ENCODE results near the gene CEMIP2. TPM values are rescaled to one million over a fixed set of nuclear protein-coding genes. Genes with fewer than 3 reads are reported as not detected.

CEMIP2 gene
- total RNA-seq, 1 donor from 2014 or later = 139 TPM

DNA sequence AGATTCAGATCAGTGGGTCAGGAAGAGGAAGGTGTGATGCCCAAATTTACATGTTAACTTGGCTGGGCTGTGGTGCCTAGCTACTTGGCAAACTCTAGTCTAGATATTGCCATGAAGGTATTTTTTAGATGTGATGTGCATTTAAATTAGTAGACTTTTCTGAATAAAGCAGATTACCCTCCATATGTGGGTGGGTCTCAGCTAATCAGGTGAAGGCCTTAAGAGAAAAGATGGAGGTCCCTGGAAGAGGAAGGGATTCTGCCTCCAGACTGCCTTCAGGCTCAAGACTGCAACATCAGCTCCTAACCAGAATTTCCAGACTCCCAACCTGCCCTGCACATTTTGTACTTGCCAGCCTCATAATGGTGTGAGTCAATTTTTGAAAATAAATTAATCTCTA, 115.8 kb downstream of the CEMIP2 start:
- Mint-ChIP-seq H3K9me3 (ENCODE audit: unreplicated experiment) (no peaks in the 10 kb centered on the region), H3K27me3 (ENCODE audit: low read depth, unreplicated experiment) (no peaks in the 10 kb centered on the region), H3K4me3 (ENCODE audit: unreplicated experiment) (no peak overlapping the region), H3K27ac (ENCODE audit: unreplicated experiment) (no peak overlapping the region), H3K4me1 (ENCODE audit: low read depth, unreplicated experiment) (peaks cover 1% of the 10 kb centered on the region), H3K36me3 (ENCODE audit: low read depth, unreplicated experiment) (no peaks in the 10 kb centered on the region)
- no peaks in the 10 kb centered on the region for H3K79me2 ChIP-seq (ENCODE audit: insufficient read depth, low read length)
- no peak overlapping the region for H3K4me2 ChIP-seq (ENCODE audit: low read length)
- DNase-seq (ENCODE audit: low read depth) (no peak), FAIRE-seq (no peak)
- H3K4me3 ChIP-seq (ENCODE audit: insufficient read depth, low read depth, low read length) = no peak overlapping the region
- peaks cover 1% of the 10 kb centered on the region for H3K4me1 ChIP-seq (ENCODE audit: insufficient read depth, low read length)
- H4K20me1 ChIP-seq (ENCODE audit: insufficient read depth, low read length) = no peaks in the 10 kb centered on the region
- no peaks in the 10 kb centered on the region for H3K27me3 ChIP-seq (ENCODE audit: insufficient read depth, low read length)
- TF ChIP-seq EZH2 (IDR thresholded peaks at IDR 0.05; ENCODE audit: insufficient read depth, low read length) = no peak
- TF ChIP-seq, protein P1, sequence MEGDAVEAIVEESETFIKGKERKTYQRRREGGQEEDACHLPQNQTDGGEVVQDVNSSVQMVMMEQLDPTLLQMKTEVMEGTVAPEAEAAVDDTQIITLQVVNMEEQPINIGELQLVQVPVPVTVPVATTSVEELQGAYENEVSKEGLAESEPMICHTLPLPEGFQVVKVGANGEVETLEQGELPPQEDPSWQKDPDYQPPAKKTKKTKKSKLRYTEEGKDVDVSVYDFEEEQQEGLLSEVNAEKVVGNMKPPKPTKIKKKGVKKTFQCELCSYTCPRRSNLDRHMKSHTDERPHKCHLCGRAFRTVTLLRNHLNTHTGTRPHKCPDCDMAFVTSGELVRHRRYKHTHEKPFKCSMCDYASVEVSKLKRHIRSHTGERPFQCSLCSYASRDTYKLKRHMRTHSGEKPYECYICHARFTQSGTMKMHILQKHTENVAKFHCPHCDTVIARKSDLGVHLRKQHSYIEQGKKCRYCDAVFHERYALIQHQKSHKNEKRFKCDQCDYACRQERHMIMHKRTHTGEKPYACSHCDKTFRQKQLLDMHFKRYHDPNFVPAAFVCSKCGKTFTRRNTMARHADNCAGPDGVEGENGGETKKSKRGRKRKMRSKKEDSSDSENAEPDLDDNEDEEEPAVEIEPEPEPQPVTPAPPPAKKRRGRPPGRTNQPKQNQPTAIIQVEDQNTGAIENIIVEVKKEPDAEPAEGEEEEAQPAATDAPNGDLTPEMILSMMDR (IDR thresholded peaks at IDR 0.05; ENCODE audit: insufficient read depth, low read depth, low read length) = no peak
- H3K27ac ChIP-seq (ENCODE audit: low read depth, low read length) = no peak overlapping the region
- H3K36me3 ChIP-seq (ENCODE audit: insufficient read depth, low read length) = no peaks in the 10 kb centered on the region
- H3K9me3 ChIP-seq (ENCODE audit: insufficient read depth, low read depth, low read length) = no peaks in the 10 kb centered on the region
- H3K9ac ChIP-seq (ENCODE audit: low read length) = no peak overlapping the region
- H2AFZ ChIP-seq (ENCODE audit: low read depth, low read length) = no peak overlapping the region

DNA sequence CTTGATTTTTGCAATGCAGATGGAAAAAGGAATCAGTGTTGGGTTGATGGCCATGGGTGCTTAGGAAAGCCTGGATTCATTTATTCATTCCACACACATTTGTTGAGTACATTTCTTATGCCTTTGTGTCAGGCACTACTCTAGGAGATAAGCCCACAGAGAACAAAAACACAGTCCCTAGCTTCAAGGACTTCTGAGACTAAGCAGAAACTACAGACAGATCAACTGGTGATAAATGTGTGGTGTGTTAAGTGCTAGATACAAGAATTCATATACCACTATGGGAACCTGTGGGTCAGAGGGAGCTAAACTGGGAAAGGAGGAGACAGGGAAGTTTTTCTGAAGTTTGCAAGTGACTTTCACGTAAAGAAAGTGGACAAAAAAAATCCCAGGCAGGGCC, 119.9 kb downstream of the CEMIP2 start:
- no peak overlapping the region for H3K27ac Mint-ChIP-seq (ENCODE audit: unreplicated experiment)
- peaks cover 7% of the 10 kb centered on the region for H3K4me1 Mint-ChIP-seq (ENCODE audit: low read depth, unreplicated experiment)
- H4K20me1 ChIP-seq (ENCODE audit: insufficient read depth, low read length) = no peaks in the 10 kb centered on the region
- no peak overlapping the region for H3K4me3 Mint-ChIP-seq (ENCODE audit: unreplicated experiment)
- H3K36me3 Mint-ChIP-seq (ENCODE audit: low read depth, unreplicated experiment) = no peaks in the 10 kb centered on the region
- no peak overlapping the region for H2AFZ ChIP-seq (ENCODE audit: low read depth, low read length)
- no peaks in the 10 kb centered on the region for H3K9me3 Mint-ChIP-seq (ENCODE audit: unreplicated experiment)
- no peaks in the 10 kb centered on the region for H3K36me3 ChIP-seq (ENCODE audit: insufficient read depth, low read length)
- TF ChIP-seq, protein P1 (IDR thresholded peaks at IDR 0.05; ENCODE audit: insufficient read depth, low read depth, low read length) = no peak
- no peak for TF ChIP-seq EZH2 (IDR thresholded peaks at IDR 0.05; ENCODE audit: insufficient read depth, low read length)
- FAIRE-seq = no peak
- peaks cover 8% of the 10 kb centered on the region for H3K4me1 ChIP-seq (ENCODE audit: insufficient read depth, low read length)
- no peaks in the 10 kb centered on the region for H3K79me2 ChIP-seq (ENCODE audit: insufficient read depth, low read length)
- no peak overlapping the region for H3K9ac ChIP-seq (ENCODE audit: low read length)
- no peaks in the 10 kb centered on the region for H3K27me3 ChIP-seq (ENCODE audit: insufficient read depth, low read length)
- no peak overlapping the region for H3K4me2 ChIP-seq (ENCODE audit: low read length)
- H3K27ac ChIP-seq (ENCODE audit: low read depth, low read length) = no peak overlapping the region
- no peaks in the 10 kb centered on the region for H3K9me3 ChIP-seq (ENCODE audit: insufficient read depth, low read depth, low read length)
- peaks cover 2% of the 10 kb centered on the region for H3K27me3 Mint-ChIP-seq (ENCODE audit: low read depth, unreplicated experiment)
- H3K4me3 ChIP-seq (ENCODE audit: insufficient read depth, low read depth, low read length) = no peak overlapping the region
- no peak for DNase-seq (ENCODE audit: low read depth)

DNA sequence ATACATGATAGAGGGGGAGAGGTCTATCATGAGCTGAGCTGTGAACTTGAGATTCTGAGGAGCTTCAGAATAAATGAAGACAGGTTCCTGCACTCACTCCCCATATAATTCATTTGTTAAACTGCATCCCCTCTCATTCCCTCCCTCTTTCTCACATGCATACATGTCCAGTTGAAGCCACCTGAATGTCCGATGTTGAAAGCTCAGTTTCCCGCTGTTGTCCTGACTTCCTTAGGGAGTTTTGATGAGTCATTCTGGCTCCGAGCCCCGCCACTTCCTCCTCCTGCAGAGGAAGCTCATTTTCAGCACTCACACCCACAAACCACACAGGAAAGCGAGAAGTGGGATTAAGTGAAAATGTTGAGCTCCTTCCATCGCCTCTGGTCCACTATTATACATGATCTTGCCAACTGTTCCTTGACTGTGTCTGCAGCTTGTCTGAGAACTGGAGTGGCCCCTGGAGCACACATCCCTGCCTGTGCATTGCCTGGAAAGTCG, 121.2 kb downstream of the CEMIP2 start:
- FAIRE-seq = no peak
- Histone ChIP-seq H3K27ac (ENCODE audit: low read depth, low read length) (no peak overlapping the region), H3K9me3 (ENCODE audit: insufficient read depth, low read depth, low read length) (no peaks in the 10 kb centered on the region), H2AFZ (ENCODE audit: low read depth, low read length) (peak overlapping the region; percentile 20), H3K4me2 (ENCODE audit: low read length) (peak overlapping the region; percentile 66), H3K4me1 (ENCODE audit: insufficient read depth, low read length) (peaks cover 8% of the 10 kb centered on the region), H3K79me2 (ENCODE audit: insufficient read depth, low read length) (no peaks in the 10 kb centered on the region), H3K9ac (ENCODE audit: low read length) (no peak overlapping the region), H3K36me3 (ENCODE audit: insufficient read depth, low read length) (no peaks in the 10 kb centered on the region), H4K20me1 (ENCODE audit: insufficient read depth, low read length) (no peaks in the 10 kb centered on the region), H3K27me3 (ENCODE audit: insufficient read depth, low read length) (no peaks in the 10 kb centered on the region), H3K4me3 (ENCODE audit: insufficient read depth, low read depth, low read length) (no peak overlapping the region)
- peak; percentile 87 for DNase-seq (ENCODE audit: low read depth)
- H3K36me3 Mint-ChIP-seq (ENCODE audit: low read depth, unreplicated experiment) = no peaks in the 10 kb centered on the region
- H3K9me3 Mint-ChIP-seq (ENCODE audit: unreplicated experiment) = no peaks in the 10 kb centered on the region
- H3K4me1 Mint-ChIP-seq (ENCODE audit: low read depth, unreplicated experiment) = peaks cover 7% of the 10 kb centered on the region
- peak overlapping the region; percentile 75 for H3K27ac Mint-ChIP-seq (ENCODE audit: unreplicated experiment)
- H3K27me3 Mint-ChIP-seq (ENCODE audit: low read depth, unreplicated experiment) = peaks cover 2% of the 10 kb centered on the region
- H3K4me3 Mint-ChIP-seq (ENCODE audit: unreplicated experiment) = no peak overlapping the region
- TF ChIP-seq, protein P1 (IDR thresholded peaks at IDR 0.05; ENCODE audit: insufficient read depth, low read depth, low read length) = no peak
- TF ChIP-seq EZH2 (IDR thresholded peaks at IDR 0.05; ENCODE audit: insufficient read depth, low read length) = no peak

Measured in astrocyte (in vitro differentiated cells and primary cell).